GM19238 (cell line): ENCODE measurements around the gene KCNJ1.

ENCODE experiments used
- DNase-seq: peaks from one replicate; pipeline ENCODE4 v3.0.0; 2011; ENCODE audit warnings: low spot score; ENCODE audit not compliant: insufficient read length

KCNJ1 gene

DNA sequence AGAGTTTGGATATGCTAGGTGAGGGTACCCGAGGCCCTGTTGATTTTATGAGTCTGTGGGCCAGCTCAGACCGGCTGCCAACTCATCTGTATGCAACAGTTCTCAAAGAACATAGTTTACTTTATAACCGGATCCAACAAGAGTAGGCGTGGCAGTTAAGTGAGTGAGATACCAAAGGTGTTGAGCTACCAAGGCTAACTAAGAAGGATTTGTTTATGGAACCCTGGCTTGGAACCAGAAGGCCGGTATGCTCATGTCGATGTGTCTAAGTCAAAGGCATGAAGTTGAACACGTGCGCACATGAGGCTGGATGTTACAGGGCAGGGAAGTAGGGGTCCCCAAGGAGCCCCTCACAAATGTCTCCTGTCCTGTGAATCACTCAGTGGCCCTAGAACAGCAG, at the start of gene KCNJ1:
Gene KCNJ1 (minus strand): TSS at position 20 of the 400 bp plus-strand sequence. CDS start 27,053 bp downstream, outside the sequence.
- no peak for DNase-seq

DNA sequence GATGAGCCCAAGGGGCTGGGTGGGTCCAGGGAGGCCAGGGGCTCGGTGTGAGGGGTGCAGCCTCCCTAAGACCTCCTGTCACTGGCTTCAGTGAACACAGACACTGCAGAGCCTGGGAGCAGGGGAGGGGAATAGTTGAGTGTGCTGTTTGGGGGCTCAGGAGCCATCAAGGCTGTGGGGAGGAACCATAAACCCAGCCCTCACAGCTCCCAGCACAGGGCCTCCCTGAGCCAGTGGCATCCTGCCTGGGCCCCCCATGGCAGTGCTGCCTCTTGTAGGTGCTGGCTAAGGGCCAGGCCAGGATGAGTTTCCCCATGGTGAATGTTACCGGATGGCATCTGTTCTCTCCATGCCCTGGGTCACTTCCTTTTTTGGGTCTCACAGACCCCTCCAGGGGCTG, 49.6 kb upstream of the KCNJ1 start:
- DNase-seq: no peak

DNA sequence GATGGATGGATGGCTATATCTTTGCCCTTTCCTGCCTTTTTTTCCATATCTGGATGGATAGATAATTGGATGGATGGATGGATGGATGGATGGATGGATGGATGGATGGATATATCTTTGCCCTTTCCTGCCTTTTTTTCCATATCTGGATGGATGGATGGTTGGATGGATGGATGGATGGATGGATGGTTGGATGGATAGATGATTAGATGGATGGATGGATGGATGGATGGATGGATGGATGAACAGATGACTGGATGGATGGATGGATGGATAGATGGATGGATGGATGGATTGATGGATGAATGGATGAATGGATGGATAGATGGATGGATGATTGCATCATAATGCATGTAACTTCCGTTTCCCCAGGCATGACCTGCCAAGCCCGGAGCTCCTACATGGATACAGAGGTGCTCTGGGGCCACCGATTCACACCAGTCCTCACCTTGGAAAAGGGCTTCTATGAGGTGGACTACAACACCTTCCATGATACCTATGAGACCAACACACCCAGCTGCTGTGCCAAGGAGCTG, 49.0 kb upstream of the KCNJ1 start:
- DNase-seq: no peak

DNA sequence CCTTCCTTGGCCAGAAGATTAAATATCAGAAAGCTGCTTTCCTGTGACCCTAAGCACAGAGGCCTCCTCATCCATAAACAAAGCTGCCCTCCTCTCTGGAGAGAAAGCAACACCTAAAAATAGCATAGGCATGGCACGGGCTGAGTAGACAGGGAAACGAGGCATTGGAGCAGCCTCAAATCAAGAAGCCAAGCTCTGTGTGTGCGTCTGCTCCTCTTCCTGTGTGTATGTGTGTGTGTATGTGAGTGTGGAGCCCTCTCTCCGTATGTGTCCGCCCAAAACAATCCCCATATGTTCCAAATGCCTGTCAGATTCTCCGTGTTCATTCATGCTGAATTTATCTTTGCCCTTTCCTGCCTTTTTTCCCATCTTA, 48.0 kb upstream of the KCNJ1 start:
- no peak for DNase-seq

DNA sequence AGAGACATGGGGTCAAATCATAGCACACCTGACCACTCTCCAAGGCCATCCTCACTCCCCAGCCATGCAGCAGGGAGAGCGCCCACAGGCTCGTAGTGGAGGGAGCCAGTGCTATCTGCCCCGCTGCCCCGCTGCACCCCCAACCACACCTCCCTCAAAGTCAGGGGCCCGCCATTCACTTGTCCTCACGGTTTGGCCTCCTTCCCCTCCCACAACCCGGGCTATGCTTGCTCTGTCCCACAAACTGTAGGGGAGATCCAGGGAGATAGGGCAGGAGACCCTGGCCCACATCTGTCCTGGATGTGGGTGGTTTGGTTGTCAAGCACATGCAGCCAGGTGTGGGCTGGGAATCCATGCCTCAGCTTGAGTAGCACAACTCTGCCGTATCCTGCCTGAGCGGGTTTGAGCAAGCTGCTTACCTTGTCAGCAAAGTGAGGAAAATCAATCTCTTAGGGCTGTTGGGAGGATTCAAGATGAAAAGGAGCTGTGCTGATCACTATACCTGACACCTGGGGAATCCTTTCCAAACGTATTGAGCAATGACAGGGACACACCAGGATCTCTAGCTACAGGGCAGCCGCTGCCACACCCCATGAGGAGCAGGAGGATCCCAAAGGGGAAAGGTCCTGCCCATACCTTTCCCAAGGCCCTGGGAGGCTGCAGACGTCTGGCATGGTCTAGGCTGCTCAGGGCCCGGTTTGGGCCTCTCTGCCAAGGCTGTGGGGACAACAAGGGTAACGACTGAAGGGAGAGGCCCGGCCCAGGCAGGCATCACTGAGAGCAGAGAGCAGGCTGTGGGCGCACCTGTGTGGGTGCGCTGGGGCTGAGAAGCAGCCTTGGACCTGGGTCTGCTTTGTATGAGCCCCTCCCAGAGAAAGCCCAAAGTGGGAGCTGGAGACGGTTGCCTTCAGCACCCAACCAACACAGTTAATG, 47.4 kb upstream of the KCNJ1 start:
- no peak for DNase-seq

DNA sequence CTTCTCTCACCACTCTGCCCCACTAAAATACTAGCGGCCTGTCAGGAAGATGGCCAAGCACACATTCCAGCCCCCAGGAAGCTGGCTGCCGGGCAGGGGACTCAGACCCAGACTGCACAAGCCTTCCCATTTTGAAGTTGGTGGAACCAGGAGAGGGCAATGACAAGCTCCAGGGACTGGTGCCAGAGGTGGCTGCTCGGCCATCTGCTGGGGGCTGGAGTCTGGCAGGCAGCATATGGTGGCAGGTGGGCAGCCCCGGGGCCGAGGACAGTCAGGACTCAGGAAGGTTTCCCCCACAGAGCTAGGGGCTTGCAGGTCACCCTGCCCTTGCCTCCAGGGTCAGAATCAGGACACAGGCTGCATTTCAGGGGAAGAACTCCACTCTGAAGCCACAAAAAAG, 46.7 kb upstream of the KCNJ1 start:
- no peak for DNase-seq

DNA sequence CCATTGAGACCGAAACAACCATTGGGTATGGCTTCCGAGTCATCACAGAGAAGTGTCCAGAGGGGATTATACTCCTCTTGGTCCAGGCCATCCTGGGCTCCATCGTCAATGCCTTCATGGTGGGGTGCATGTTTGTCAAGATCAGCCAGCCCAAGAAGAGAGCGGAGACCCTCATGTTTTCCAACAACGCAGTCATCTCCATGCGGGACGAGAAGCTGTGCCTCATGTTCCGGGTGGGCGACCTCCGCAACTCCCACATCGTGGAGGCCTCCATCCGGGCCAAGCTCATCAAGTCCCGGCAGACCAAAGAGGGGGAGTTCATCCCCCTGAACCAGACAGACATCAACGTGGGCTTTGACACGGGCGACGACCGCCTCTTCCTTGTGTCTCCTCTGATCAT, 44.6 kb upstream of the KCNJ1 start:
- no peak for DNase-seq

DNA sequence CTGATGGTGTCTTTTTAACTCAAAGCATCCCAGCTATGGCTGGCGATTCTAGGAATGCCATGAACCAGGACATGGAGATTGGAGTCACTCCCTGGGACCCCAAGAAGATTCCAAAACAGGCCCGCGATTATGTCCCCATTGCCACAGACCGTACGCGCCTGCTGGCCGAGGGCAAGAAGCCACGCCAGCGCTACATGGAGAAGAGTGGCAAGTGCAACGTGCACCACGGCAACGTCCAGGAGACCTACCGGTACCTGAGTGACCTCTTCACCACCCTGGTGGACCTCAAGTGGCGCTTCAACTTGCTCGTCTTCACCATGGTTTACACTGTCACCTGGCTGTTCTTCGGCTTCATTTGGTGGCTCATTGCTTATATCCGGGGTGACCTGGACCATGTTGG, 44.1 kb upstream of the KCNJ1 start:
- DNase-seq: no peak

DNA sequence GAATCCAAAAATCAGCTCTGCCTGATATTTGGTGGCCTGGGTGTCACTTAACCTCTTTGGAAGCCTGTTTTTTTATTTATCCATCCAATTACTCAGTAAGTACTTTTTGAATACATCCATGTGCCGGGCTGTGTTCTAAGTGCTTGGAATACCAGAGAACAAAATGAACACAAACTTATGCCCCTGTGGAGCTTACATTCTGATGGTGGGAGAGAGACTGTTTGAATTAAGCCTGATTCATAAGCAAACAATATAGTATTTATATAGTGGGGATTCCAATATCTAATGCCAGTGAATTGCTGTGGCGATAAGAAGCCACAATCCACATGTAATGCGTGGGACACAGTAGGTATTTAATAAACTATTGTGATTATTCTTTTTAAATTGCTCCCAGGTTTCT, 43.5 kb upstream of the KCNJ1 start:
- no peak for DNase-seq

DNA sequence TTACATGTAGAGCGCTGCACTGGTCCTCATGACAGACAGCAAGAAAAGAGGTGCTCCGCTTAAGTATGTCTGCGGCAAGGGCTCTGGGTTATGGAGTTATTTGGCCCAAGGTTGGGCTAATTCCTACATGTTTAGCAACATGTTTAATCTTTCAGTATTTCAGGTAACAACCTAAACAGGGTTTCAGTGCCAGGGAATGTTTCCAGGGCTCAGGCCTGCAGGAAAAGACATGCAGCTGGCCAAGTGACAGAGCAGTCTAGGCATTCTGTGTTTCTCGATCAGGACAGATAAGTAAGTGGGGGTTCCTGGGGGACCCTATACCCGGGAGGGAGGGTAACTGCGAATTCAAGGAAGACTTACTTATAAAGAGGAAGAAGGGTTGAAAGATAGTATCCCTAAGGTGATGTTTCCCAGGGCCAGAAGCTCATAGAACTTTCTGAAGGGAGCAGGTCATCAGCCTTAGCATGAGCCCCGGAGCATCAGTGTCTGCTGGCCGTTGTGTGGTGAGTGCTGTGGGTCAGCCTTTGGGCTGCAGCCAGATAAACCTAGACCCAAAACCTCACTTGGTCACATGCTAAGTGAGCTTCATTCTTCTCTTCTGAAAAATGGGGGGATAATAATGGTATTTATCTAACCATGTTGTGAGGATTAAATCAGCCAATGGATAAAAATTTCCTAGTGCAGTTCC, 42.5 kb upstream of the KCNJ1 start:
- DNase-seq: no peak

DNA sequence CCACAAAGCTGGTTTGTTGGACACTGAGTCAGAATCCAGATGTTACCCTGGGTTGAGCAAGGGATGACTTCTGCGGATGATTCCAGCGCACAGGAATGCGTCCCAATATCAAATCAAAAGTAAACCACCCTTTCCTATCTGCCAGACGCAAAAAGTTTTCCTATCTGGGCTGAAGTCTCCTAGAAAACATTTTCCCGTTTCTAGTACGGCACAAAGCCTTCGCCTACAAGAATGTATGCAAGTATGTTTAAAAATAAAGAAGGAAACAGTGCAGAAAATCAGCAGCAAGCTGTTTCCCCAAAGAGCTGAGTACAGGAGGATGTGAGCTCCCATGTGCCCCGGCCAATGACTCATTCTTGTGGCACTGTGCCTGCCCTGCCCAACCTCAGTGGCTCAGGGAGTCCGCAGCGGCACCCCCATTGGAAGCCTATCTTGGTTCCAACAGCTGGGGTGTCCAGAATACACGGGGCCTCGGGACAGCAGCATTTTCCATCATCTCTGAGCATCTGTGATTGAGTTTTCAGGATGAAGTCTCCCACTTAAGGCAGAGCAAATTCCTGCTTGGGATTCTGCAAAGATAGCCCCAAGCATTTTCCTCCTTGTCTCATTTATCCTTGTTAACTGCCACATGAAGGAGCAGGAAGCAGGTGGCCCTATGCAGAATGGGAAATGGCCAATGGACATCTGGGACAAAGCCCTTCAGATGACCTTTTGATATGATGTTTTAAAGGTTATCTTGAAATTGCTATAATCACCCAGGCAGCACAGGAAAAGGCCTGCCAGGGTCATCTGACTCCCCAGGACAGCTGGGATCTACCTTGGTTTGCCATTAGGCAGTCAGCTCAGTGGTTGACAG, 41.5 kb upstream of the KCNJ1 start:
- DNase-seq: no peak

DNA sequence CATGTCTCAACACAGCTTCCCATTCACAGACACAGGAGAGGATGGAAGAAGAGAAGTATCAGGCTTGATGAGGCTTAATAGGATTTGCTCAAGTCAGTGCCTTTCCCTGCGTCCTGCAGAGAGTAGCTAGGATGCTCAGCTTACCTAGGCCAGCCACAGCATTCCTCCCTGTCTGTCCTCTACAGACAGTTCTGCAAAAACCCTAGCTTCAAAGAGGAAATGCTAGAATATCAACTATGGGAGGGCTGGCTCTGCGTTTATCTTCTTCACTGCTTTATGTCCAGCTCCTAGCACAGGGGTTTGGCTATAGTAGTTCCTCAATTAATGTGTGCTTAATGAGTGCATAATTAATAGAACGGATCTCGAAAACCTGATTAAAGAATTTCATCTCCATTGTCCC, 40.5 kb upstream of the KCNJ1 start:
- DNase-seq: no peak

DNA sequence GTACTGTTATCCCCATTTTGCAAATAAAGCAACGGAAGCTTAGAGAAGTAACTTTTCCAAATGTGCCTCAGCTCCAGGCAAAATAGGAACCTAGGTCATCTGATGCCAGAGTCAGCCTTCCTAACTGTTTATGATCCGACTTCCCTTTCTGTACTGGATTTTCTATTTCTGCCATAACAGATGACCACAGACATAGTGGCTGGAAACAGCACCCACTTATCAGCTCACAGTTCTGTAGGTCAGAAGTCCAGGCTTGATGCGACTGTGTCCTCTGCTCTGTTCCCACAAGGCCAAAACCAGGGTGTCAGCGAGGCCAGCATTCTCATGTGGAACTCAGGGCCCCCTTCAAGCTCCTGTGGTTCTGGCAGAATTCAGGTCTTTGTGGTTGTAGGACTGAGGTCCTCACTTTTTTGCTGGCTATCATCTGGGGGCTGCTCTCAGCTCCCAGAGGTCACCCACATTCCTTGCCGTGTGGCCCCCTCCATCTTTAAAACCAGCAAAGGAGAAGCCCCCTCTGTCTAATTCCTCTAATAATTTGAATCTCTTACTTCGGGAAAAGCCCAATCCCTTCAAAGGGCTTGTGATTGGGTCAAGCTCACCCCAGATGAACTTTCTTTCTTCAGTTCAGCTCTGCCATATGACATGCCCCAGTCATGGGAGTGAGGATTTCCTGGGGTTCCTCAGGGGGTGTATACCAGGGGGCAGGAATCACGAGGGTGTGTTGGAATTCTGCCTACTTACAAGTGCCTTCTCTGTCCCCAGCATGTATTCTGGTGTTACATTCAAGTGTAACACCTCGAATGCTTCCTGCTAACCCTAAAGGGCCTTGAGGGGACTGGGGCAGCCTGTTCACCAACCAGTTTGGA, 39.3 kb upstream of the KCNJ1 start:
- DNase-seq: no peak

DNA sequence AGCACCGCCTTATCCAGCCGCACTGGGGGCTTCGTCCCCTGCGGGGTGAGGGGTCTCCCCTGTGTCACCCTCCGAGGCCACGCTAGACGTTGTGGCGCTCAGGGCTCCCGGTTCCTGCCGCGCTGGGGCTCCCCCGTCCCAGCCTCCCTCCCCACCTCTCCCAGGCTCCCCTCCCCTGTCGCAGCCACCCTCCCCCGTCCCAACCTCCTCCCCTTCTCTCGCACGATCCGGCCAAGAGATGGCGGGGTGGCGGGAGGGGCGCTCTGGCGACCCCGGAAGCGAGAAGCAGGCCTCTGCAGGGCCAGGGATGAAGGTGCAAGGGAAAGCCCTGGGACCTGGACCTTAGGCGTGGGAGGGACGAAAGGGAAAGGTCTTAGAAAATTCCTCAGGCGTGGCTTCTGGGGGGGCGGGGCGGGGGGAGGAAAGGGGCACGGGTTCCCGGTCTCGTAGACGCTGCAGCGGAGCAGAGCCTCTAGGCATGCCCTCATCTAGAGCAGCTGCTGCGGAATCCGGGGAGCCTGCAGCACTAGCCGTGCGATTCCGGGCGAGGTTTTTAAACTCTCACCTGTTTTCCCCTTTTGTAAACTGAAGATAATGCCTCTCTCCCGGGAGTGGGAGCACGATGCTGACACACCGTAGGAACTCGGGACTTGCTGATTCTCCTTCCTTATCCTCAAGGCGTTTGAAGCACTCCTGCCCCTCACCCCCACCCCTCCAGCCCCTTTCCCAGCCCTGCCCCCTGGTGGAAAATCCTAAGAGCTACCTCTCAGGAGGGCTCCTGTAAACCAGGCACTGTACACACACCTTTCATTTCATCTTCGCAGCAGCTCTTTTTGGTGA, 38.5 kb upstream of the KCNJ1 start:
- peak; percentile 46 for DNase-seq

DNA sequence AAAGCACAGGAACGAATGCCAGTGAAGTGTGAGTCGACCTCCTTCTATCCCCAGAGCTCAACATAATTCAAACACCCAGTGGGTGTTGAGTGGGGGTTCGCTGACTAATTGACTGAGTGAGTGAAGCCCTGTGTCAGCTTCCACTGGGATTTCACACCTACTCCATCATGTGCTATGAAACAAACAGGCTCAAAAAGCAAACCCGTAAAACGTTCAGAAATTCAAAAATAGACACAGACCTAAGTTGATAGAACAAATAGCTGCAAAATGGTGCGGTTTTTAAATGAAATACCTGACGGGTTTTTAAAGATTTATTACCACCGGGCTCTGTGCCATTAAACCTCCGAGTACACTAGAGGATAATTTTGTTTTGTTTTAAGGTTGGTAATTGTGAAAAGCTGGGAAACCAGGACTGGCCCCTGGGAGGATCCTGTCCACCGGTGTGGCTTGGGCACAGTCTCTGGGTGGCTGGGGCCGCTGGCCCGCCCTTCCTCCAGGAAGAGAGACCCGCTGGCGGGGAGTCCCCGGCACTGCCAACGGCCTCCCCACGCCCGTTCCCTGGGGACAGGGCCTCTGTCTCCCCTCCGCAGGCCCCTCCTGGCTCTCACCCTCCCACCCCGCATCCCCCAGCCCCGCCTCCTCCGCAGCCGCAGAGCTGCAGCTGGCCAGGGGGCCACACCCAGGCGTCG, 37.7 kb upstream of the KCNJ1 start:
- peak; percentile 41 for DNase-seq

DNA sequence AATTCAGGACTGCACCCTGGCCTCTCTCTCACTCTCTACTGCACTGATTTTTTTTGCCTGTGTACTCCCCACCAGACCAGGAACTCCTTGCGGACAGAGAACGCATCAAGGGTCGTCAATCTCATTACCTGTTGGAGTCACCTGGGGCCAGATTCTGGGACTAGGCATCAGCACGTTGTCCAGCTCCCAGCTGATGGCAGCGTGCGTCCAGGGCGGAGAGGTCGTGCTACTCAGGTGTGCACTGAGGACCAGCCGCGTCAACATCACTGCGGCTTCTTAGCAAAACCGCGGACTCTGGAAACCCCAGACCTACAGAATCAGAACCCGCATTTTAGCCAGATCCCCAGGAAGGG, 37.2 kb upstream of the KCNJ1 start:
- no peak for DNase-seq

DNA sequence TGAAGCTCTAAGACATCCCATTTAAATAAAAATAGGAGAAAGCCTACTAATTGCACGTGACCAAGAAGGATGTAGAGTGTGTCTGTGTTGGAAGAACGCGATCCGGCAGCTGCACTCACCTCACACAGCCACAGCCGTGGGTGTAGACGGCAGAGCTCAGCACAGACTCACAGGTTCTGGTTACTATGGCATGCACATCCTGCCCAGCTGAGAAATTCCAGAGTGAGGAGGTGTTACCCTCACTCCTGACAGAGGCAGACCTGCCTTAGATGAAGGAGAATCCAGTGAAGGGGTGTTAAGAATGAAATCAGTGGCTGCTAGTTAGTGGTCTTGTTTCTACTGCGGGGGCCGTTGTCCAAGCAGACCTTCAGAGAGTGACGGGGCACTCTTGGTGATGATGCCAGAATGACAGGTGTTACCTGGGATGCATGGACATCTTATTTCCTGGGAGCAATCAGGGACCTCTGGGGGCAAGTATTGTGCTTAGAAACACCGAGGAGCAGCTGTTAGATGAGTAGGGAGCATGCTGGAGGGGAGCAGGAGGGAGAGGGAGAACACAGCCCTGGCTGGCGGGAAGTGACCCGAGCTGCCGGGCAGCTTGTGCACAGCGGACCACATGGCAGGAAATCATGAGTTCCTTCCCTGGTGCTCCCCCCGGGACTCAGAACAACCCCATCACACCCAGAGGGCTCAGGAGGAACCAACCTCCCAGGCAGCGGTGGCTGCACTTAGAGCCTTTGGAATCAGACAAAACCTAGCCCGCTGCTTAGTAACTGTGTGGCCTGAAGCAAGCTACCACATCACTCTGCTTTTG, 36.4 kb upstream of the KCNJ1 start:
- no peak for DNase-seq

DNA sequence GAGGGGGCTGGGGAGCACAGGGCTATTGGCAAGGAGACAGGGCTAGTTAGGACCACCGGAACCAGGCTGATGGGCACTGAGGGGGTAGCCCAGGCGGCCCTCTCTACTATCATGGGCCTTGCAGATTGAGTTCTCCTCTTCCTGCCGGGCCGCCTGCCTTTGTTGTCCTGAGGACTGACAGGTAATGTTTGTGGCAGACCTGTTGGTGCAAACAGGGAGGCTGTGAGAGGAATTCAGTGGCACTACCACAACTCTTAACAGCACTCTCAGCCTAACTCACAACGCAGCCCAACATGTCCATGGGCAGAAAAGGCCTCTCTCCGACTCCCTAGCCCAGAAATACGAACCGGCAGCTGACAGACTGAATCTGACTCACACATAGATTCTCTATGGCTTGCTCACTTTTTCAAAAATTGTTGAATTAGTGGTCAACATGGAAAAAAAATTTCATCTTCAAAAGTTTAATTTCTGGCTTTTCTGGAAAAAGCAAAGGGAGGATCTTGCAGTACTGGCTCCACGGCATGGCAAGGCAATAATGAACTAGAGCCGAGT, 35.5 kb upstream of the KCNJ1 start:
- no peak for DNase-seq
